MM.1S (cell line): ENCODE data around the gene METTL24.

Source experiments
- DNase-seq: peaks from one replicate; pipeline ENCODE4 v3.0.0-alpha.2; 2015
- H2AFZ ChIP-seq: fragments of 300-600 bp; sonication (generic); 2 replicates; pipeline ENCODE4 v1.6.0; 2016; ENCODE audit warnings: antibody characterized with exemption, low read length
- H3F3A ChIP-seq: fragments of 300-600 bp; sonication (generic); 2 replicates; pipeline ENCODE4 v1.6.1; 2016; ENCODE audit warnings: mild to moderate bottlenecking, antibody characterized with exemption, low read length, moderate library complexity, mixed read lengths; ENCODE audit not compliant: insufficient read depth
- H3K27ac ChIP-seq: fragments of 300-600 bp; sonication (generic); 2 replicates; pipeline ENCODE4 v1.5.1; 2016; ENCODE audit warnings: mild to moderate bottlenecking, low read length
- H3K27me3 ChIP-seq: fragments of 300-600 bp; sonication (generic); replicated peaks from 2 replicates; pipeline ENCODE4 v1.6.0; 2016; ENCODE audit warnings: low read length; ENCODE audit not compliant: insufficient read depth
- H3K36me3 ChIP-seq: fragments of 300-600 bp; sonication (generic); replicated peaks from 2 replicates; pipeline ENCODE4 v1.6.1; 2016; ENCODE audit warnings: mild to moderate bottlenecking, low read length, mixed read lengths; ENCODE audit not compliant: insufficient read depth
- H3K4me1 ChIP-seq: fragments of 300-600 bp; sonication (generic); 2 replicates; pipeline ENCODE4 v1.6.1; 2016; ENCODE audit warnings: low read length, mixed read lengths
- H3K4me2 ChIP-seq: fragments of 300-600 bp; sonication (generic); 2 replicates; pipeline ENCODE4 v1.6.0; 2016; ENCODE audit warnings: low read depth, low read length
- H3K4me3 ChIP-seq: fragments of 300-600 bp; sonication (generic); 2 replicates; pipeline ENCODE4 v1.5.1; 2016; ENCODE audit warnings: low read length, mixed read lengths
- H3K79me2 ChIP-seq: fragments of 300-600 bp; sonication (generic); 2 replicates; pipeline ENCODE4 v1.6.1; 2016; ENCODE audit warnings: mixed run types, low read length, mixed read lengths
- H3K9ac ChIP-seq: fragments of 300-600 bp; sonication (generic); 2 replicates; pipeline ENCODE4 v1.6.1; 2016; ENCODE audit warnings: low read length, mixed read lengths
- H3K9me2 ChIP-seq: fragments of 300-600 bp; sonication (generic); replicated peaks from 2 replicates; pipeline ENCODE4 v1.6.1; 2016; ENCODE audit warnings: mild to moderate bottlenecking, low read length, mixed read lengths; ENCODE audit not compliant: insufficient read depth
- H3K9me3 ChIP-seq: fragments of 300-600 bp; sonication (generic); replicated peaks from 2 replicates; pipeline ENCODE4 v1.6.1; 2016; ENCODE audit warnings: mild to moderate bottlenecking, low read length, mixed read lengths; ENCODE audit not compliant: insufficient read depth
- H4K20me1 ChIP-seq: fragments of 300-600 bp; sonication (generic); 2 replicates; pipeline ENCODE4 v1.6.1; 2016; ENCODE audit warnings: mild to moderate bottlenecking, low read length, moderate library complexity, mixed read lengths; ENCODE audit not compliant: insufficient read depth
- EZH2 ChIP-seq: fragments of 300-600 bp; sonication (generic); optimal IDR thresholded peaks from 2 replicates; pipeline ENCODE3; 2017; ENCODE audit warnings: low read depth, mild to moderate bottlenecking, antibody characterized with exemption, low read length, mixed read lengths
- EZH2phosphoT487 ChIP-seq: fragments of 300-600 bp; sonication (generic); IDR thresholded peaks from 2 replicates; pipeline ENCODE4 v1.6.1; 2018; ENCODE audit warnings: antibody characterized with exemption, low read length
- TF ChIP-seq, protein P1 (sequence below): fragments of 300-600 bp; sonication (generic); IDR thresholded peaks from 2 replicates; pipeline ENCODE4 v1.5.1; 2016; ENCODE audit warnings: antibody characterized with exemption, low read length, mixed read lengths

METTL24 gene

DNA sequence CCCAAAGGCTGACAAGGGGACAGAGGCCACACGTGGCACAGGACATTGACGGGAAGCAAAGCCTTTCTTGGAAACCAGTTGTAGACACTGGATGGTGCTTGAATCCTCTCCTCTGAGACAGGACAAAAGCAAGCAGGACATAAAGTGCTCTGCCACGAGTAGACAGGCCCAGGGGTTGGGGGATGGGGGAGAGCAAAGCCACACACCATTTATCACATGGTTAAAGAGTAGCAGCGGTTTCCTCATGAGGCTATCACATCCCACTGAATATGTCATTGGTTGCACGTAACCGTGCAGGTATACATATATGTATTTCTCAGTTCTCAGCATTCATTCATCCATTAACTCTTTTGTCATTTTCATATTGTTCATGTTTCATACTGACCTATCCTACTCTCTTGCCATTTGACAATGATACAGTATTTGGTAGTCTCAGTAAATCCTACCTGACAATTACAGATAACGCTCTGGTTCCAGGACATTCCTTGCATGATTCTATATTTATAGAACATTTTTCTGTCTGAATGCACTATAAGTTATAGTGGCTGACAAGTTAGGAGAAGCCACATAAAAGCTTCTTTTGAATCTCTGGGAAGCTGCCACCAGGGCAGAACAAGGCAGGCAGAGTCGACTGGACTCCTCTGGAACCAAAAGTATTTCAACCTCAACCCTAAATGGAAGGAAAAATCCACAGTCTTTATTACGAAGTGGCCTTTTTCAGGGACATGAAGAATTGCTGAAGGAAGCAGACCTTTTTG, 23.5 kb downstream of the METTL24 start:
- no peak overlapping the region for H2AFZ ChIP-seq

DNA sequence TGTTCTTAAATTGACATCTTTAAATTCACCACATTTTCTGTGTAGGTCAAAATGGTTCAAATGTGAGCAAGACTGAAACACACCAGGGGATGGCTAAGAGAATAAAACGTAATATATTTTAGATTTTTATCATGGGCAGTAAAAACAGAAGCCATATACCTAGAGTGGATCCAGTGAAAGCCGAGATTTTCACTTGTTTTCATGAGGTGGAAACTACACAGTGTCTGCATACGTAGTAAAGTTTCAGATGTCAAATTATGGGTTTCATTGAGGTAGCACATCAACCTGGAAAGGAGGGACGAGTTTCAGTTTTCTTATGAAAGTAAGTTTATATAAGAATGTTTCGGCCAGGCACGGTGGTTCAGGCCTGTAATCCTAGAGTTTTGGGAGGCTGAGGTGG, 25.9 kb downstream of the METTL24 start:
- Histone ChIP-seq H3K36me3 (no peaks in the 10 kb centered on the region), H3K4me3 (no peak overlapping the region), H4K20me1 (no peaks in the 10 kb centered on the region), H3K9ac (no peak overlapping the region), H2AFZ (no peak overlapping the region), H3K4me2 (no peak overlapping the region), H3K9me3 (no peaks in the 10 kb centered on the region), H3K27me3 (peaks cover 71% of the 10 kb centered on the region), H3F3A (no peaks in the 10 kb centered on the region), H3K27ac (no peak overlapping the region), H3K79me2 (no peaks in the 10 kb centered on the region), H3K9me2 (no peaks in the 10 kb centered on the region), H3K4me1 (no peaks in the 10 kb centered on the region)
- peak; percentile 43 for DNase-seq
- TF ChIP-seq EZH2 (no peak), EZH2phosphoT487 (no peak)
- TF ChIP-seq, protein P1, sequence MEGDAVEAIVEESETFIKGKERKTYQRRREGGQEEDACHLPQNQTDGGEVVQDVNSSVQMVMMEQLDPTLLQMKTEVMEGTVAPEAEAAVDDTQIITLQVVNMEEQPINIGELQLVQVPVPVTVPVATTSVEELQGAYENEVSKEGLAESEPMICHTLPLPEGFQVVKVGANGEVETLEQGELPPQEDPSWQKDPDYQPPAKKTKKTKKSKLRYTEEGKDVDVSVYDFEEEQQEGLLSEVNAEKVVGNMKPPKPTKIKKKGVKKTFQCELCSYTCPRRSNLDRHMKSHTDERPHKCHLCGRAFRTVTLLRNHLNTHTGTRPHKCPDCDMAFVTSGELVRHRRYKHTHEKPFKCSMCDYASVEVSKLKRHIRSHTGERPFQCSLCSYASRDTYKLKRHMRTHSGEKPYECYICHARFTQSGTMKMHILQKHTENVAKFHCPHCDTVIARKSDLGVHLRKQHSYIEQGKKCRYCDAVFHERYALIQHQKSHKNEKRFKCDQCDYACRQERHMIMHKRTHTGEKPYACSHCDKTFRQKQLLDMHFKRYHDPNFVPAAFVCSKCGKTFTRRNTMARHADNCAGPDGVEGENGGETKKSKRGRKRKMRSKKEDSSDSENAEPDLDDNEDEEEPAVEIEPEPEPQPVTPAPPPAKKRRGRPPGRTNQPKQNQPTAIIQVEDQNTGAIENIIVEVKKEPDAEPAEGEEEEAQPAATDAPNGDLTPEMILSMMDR, result no peak

More for the DNA sequence above, 23.5 kb downstream of the METTL24 start:
- Histone ChIP-seq H3K27ac (no peak overlapping the region), H3F3A (no peaks in the 10 kb centered on the region), H3K4me2 (no peak overlapping the region), H3K36me3 (no peaks in the 10 kb centered on the region), H3K79me2 (no peaks in the 10 kb centered on the region), H3K9me2 (no peaks in the 10 kb centered on the region), H3K4me3 (no peak overlapping the region), H3K27me3 (peaks cover 49% of the 10 kb centered on the region), H3K4me1 (no peaks in the 10 kb centered on the region), H4K20me1 (no peaks in the 10 kb centered on the region), H3K9ac (no peak overlapping the region), H3K9me3 (no peaks in the 10 kb centered on the region)
- TF ChIP-seq EZH2phosphoT487, result no peak
- TF ChIP-seq EZH2, result no peak
- TF ChIP-seq, protein P1, result no peak
- DNase-seq, result no peak

DNA sequence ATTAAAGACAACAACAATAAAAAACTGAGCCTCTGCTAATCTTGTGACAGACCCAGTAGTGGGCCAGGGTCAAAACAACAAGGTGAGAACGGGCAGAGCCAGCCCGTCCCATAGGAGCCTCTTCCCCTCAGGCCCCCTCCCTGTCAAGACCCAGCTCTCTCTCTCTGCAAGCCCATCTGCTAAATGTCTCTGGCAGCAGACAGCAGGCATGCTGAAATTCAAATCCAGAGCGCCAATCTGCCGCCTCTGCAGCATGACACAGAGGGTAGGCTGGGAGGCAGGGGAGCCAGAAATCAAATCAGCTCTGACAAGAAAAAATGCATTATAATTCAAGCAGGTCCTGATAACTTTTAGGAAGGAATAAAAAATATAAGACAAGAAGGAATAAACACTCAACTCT, 26.3 kb downstream of the METTL24 start:
- Histone ChIP-seq H3K4me2 (no peak overlapping the region), H3K4me1 (no peaks in the 10 kb centered on the region), H2AFZ (no peak overlapping the region), H3K4me3 (no peak overlapping the region), H3K27ac (no peak overlapping the region), H3K9me2 (no peaks in the 10 kb centered on the region), H3K79me2 (no peaks in the 10 kb centered on the region), H3K27me3 (peaks cover 75% of the 10 kb centered on the region), H3K9ac (no peak overlapping the region), H3K9me3 (no peaks in the 10 kb centered on the region), H3K36me3 (no peaks in the 10 kb centered on the region), H4K20me1 (no peaks in the 10 kb centered on the region), H3F3A (no peaks in the 10 kb centered on the region)
- no peak for DNase-seq
- TF ChIP-seq EZH2phosphoT487, result no peak
- no peak for TF ChIP-seq EZH2
- TF ChIP-seq, protein P1, result no peak
